Karpas-422 (cell line): Measurements from ENCODE around the gene PRAMEF11. TPM values are rescaled to one million over a fixed set of nuclear protein-coding genes. Genes with fewer than 3 reads are reported as not detected.
"Not testable (repeated sequence)": the region's sequence is repeated elsewhere in the genome, so short reads cannot be mapped to it uniquely, and the experiment has no call there.

Source experiments
- DNase-seq: peaks from one replicate; pipeline ENCODE4 v3.0.0-alpha.2; 2015
- H2AFZ ChIP-seq: fragments of 200-600 bp; sonication (generic); 2 replicates; pipeline ENCODE4 v1.6.1; 2014; ENCODE audit warnings: antibody characterized with exemption, low read length, mixed read lengths
- H3K27ac ChIP-seq: fragments of 200-600 bp; sonication (generic); 2 replicates; pipeline ENCODE4 v1.5.1; 2014; ENCODE audit warnings: mild to moderate bottlenecking, low read length, moderate library complexity
- H3K27me3 ChIP-seq: fragments of 200-600 bp; sonication (generic); 2 replicates; pipeline ENCODE4 v1.6.1; 2014; ENCODE audit warnings: low read length, mixed read lengths
- H3K36me3 ChIP-seq: fragments of 200-600 bp; sonication (generic); 2 replicates; pipeline ENCODE4 v1.6.1; 2014; ENCODE audit warnings: low read length, mixed read lengths; ENCODE audit not compliant: insufficient read depth
- H3K4me1 ChIP-seq: fragments of 200-600 bp; sonication (generic); 2 replicates; pipeline ENCODE4 v1.6.1; 2014; ENCODE audit warnings: mild to moderate bottlenecking, low read length, mixed read lengths
- H3K4me2 ChIP-seq: fragments of 200-600 bp; sonication (generic); 2 replicates; pipeline ENCODE4 v1.6.1; 2014; ENCODE audit warnings: low read length, low read depth, mild to moderate bottlenecking; ENCODE audit not compliant: poor library complexity, severe bottlenecking
- H3K4me3 ChIP-seq: fragments of 200-600 bp; sonication (generic); 2 replicates; pipeline ENCODE4 v1.5.1; 2014; ENCODE audit warnings: mild to moderate bottlenecking, antibody characterized with exemption, low read length, mixed read lengths
- H3K79me2 ChIP-seq: fragments of 200-600 bp; sonication (generic); 2 replicates; pipeline ENCODE4 v1.6.1; 2014; ENCODE audit warnings: mild to moderate bottlenecking, low read length, mixed read lengths
- H3K9ac ChIP-seq: fragments of 200-600 bp; sonication (generic); 2 replicates; pipeline ENCODE4 v1.6.0; 2014; ENCODE audit warnings: low read length
- H3K9me2 ChIP-seq: fragments of 200-600 bp; sonication (generic), shearing (Covaris generic); replicated peaks from 2 replicates; pipeline ENCODE4 v1.6.0; 2014; ENCODE audit warnings: mild to moderate bottlenecking, low read length, moderate library complexity; ENCODE audit not compliant: insufficient read depth
- H3K9me3 ChIP-seq: fragments of 300-700, 200-600 bp; sonication (generic); 2 replicates; pipeline ENCODE4 v1.6.1; 2014; ENCODE audit warnings: low read length, mixed read lengths
- H4K20me1 ChIP-seq: fragments of 200-600 bp; sonication (generic); 2 replicates; pipeline ENCODE4 v1.6.1; 2014; ENCODE audit warnings: mild to moderate bottlenecking, antibody characterized with exemption, low read length, low read depth; ENCODE audit not compliant: insufficient read depth
- total RNA-seq: library from RNA; depleted of rRNA; stranded (reverse); fragments of >200 nt; shearing (Covaris generic); gene quantifications from 2 replicates; pipeline ENCODE4 v1.2.3, GENCODE V29; 2014; ENCODE audit warnings: low replicate concordance; rRNA removed

PRAMEF11 gene
- total RNA-seq, 1 experiment from 2014 or later, result not detected

DNA sequence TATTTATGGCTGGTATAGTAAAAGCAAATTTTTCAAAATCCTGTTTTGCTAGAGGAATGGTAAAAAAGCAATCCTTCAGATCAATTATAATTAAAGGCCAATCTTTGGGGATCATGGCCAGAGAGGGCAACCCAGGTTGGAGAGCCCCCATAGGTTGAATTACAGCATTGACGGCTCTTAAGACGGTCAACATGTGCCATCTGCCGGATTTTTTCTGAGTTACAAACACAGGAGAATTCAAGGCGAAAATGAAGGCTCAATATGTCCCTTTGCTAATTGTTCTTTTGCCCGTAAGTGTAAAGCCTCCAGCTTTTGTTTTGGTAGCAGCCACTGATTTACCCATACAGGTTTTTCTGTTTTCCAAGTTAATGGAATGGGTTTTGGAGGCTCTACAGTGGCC lies 49.7 kb downstream of the PRAMEF11 start:
- not testable (repeated sequence) for DNase-seq, H3K4me2 ChIP-seq, H3K27ac ChIP-seq, H3K9me2 ChIP-seq, H2AFZ ChIP-seq, H3K9me3 ChIP-seq, H3K79me2 ChIP-seq, H3K36me3 ChIP-seq, H3K27me3 ChIP-seq, H3K4me1 ChIP-seq, H3K4me3 ChIP-seq, H3K9ac ChIP-seq, H4K20me1 ChIP-seq

DNA sequence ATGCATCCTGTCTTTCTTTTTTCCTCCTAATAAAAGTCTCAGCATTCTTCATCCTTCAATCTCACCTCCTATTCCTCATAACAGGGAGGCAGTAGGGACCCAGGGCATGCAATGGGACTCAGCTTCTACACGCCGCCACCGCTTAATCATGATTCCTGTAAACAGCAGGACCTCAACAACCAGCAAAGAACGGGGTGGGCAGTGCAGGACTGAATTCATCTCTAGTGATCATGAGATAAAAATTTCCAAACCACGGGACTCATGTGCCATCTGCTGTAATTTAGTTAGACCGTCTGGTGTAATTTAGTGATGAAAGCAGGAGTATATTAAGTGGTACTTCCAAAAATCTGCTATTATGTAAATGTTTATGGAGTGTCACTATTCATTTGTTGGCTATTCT lies 52.3 kb downstream of the PRAMEF11 start:
- no peaks in the 10 kb centered on the region for H3K4me1 ChIP-seq
- no peak overlapping the region for H2AFZ ChIP-seq
- H3K27me3 ChIP-seq, result no peaks in the 10 kb centered on the region
- no peaks in the 10 kb centered on the region for H4K20me1 ChIP-seq
- no peaks in the 10 kb centered on the region for H3K9me3 ChIP-seq
- H3K9ac ChIP-seq, result no peak overlapping the region
- no peak overlapping the region for H3K4me3 ChIP-seq
- no peaks in the 10 kb centered on the region for H3K79me2 ChIP-seq
- no peak overlapping the region for H3K27ac ChIP-seq
- DNase-seq, result no peak
- no peaks in the 10 kb centered on the region for H3K36me3 ChIP-seq
- no peak overlapping the region for H3K4me2 ChIP-seq
- H3K9me2 ChIP-seq, result no peaks in the 10 kb centered on the region

DNA sequence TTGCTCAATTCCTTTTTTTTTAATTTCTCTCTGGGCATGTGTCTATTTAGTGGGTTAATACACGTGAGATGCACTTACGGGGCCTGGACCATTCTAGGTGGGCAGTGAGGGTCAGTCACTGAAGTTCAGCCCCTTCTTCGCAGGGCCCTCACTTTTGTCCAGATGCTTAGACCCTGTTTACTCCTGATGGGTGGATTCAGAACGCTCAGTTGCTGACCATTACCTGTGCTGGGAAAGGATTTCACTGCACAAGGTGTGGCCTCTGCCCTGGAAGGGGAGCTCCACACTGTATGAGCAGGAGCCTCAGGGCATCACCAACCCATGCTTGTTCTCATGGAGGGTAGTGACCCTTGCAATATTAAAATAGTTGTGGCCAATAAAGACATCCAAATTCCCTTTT lies 53.1 kb downstream of the PRAMEF11 start:
- Histone ChIP-seq H3K9ac (no peak overlapping the region), H3K9me2 (no peaks in the 10 kb centered on the region), H4K20me1 (no peaks in the 10 kb centered on the region), H3K4me1 (no peaks in the 10 kb centered on the region), H3K27me3 (no peaks in the 10 kb centered on the region), H3K4me2 (no peak overlapping the region), H3K4me3 (no peak overlapping the region), H2AFZ (no peak overlapping the region), H3K9me3 (no peaks in the 10 kb centered on the region), H3K79me2 (no peaks in the 10 kb centered on the region), H3K27ac (no peak overlapping the region), H3K36me3 (no peaks in the 10 kb centered on the region)
- no peak for DNase-seq

- no peaks in the 10 kb centered on the region for H3K9me2 ChIP-seq
- H2AFZ ChIP-seq, result no peak overlapping the region
These were observed 54.2 kb downstream of the PRAMEF11 start for GRCh38 chr1:12776801-12777557.

GRCh38 chr1:12775443-12775842 lies 55.8 kb downstream of the PRAMEF11 start:
- Histone ChIP-seq H3K4me3 (no peak overlapping the region), H3K9me3 (no peaks in the 10 kb centered on the region), H3K79me2 (no peaks in the 10 kb centered on the region), H3K4me2 (no peak overlapping the region), H4K20me1 (no peaks in the 10 kb centered on the region), H3K4me1 (no peaks in the 10 kb centered on the region), H3K36me3 (no peaks in the 10 kb centered on the region), H3K9ac (no peak overlapping the region), H3K27ac (no peak overlapping the region), H2AFZ (no peak overlapping the region), H3K9me2 (no peaks in the 10 kb centered on the region), H3K27me3 (no peaks in the 10 kb centered on the region)
- DNase-seq, result no peak

More at GRCh38 chr1:12776801-12777557, 54.2 kb downstream of the PRAMEF11 start:
- Histone ChIP-seq H3K36me3 (no peaks in the 10 kb centered on the region), H3K4me3 (no peak overlapping the region), H3K27ac (no peak overlapping the region), H3K9ac (no peak overlapping the region), H3K4me1 (no peaks in the 10 kb centered on the region), H3K27me3 (no peaks in the 10 kb centered on the region), H3K79me2 (no peaks in the 10 kb centered on the region), H4K20me1 (no peaks in the 10 kb centered on the region), H3K4me2 (no peak overlapping the region), H3K9me3 (no peaks in the 10 kb centered on the region)
- DNase-seq, result no peak

- no peak overlapping the region for H3K9ac ChIP-seq
- H3K4me2 ChIP-seq, result no peak overlapping the region
- no peak for DNase-seq
- no peaks in the 10 kb centered on the region for H4K20me1 ChIP-seq
- H3K4me3 ChIP-seq, result no peak overlapping the region
- no peaks in the 10 kb centered on the region for H3K9me3 ChIP-seq
- no peaks in the 10 kb centered on the region for H3K79me2 ChIP-seq
- no peaks in the 10 kb centered on the region for H3K27me3 ChIP-seq
- H3K27ac ChIP-seq, result no peak overlapping the region
- no peak overlapping the region for H2AFZ ChIP-seq
- H3K36me3 ChIP-seq, result no peaks in the 10 kb centered on the region
- no peaks in the 10 kb centered on the region for H3K4me1 ChIP-seq
- H3K9me2 ChIP-seq, result no peaks in the 10 kb centered on the region
These were observed 56.3 kb downstream of the PRAMEF11 start for GRCh38 chr1:12774801-12775345.

Other genes starting within 250 kb of the PRAMEF11 start
- 0.19 TPM in 1 of 2 replicates, not detected in the other for gene DHRS3, start 213.2 kb downstream of the PRAMEF11 start, total RNA-seq
- gene AADACL4, start 187.3 kb downstream of the PRAMEF11 start, total RNA-seq, result not detected in 2 replicates
- gene AADACL3, start 115.3 kb downstream of the PRAMEF11 start, total RNA-seq, result not detected in 2 replicates
- gene CFAP107, start 85.2 kb downstream of the PRAMEF11 start, total RNA-seq, result not detected in 2 replicates
- gene PRAMEF12, start 57.7 kb downstream of the PRAMEF11 start, total RNA-seq, result not detected in 2 replicates
- not detected in 2 replicates for gene PRAMEF1, start 40.0 kb downstream of the PRAMEF11 start, total RNA-seq
- not detected in 2 replicates for gene HNRNPCL1, start 17.3 kb upstream of the PRAMEF11 start, total RNA-seq
- not detected in 2 replicates for gene PRAMEF2, start 25.7 kb upstream of the PRAMEF11 start, total RNA-seq
- not detected in 2 replicates for gene PRAMEF4, start 54.8 kb upstream of the PRAMEF11 start, total RNA-seq
- not detected in 2 replicates for gene PRAMEF10, start 66.9 kb upstream of the PRAMEF11 start, total RNA-seq
- gene PRAMEF7, start 85.2 kb upstream of the PRAMEF11 start, total RNA-seq, result not detected in 2 replicates
- not detected in 2 replicates for gene PRAMEF6, start 116.2 kb upstream of the PRAMEF11 start, total RNA-seq
- gene PRAMEF27, start 225.2 kb upstream of the PRAMEF11 start, total RNA-seq, result not detected in 2 replicates
- not detected in 2 replicates for gene HNRNPCL3, start 229.4 kb upstream of the PRAMEF11 start, total RNA-seq
- gene PRAMEF25, start 239.4 kb upstream of the PRAMEF11 start, total RNA-seq, result not detected in 2 replicates